Activated CD4-positive, alpha-beta T cell treated with anti-CD3 and anti-CD28 coated beads, Interleukin-2, amount 10 ng/mL, durations not matched to agents 7 days and 5 days (primary cell): ENCODE results near the gene OR2T11. TPM values are rescaled to one million over a fixed set of nuclear protein-coding genes. Genes with fewer than 3 reads are reported as not detected.

Experiments used
- CTCF ChIA-PET: fragments of 350-600 bp; sonication (Branson Sonifier 250); formaldehyde crosslinking; loops from one replicate; lab custom pipeline; 2021; ENCODE audit warnings: antibody characterized with exemption; lab: Charles Lee
- POLR2A ChIA-PET: fragments of 350-600 bp; sonication (Branson Sonifier 250); formaldehyde crosslinking; loops from one replicate; lab custom pipeline; 2021; ENCODE audit warnings: antibody characterized with exemption; lab: Charles Lee
- DNase-seq: peaks from one replicate; pipeline ENCODE4 v3.0.0-alpha.2; 2020
- H3K27ac Mint-ChIP-seq: one replicate; pipeline ENCODE4 v1.8.0; 2021; ENCODE audit warnings: mild to moderate bottlenecking, moderate library complexity, mixed read lengths
- H3K27me3 Mint-ChIP-seq: one replicate; pipeline ENCODE4 v1.8.0; 2021; ENCODE audit warnings: mixed read lengths
- H3K36me3 Mint-ChIP-seq: one replicate; pipeline ENCODE4 v1.8.0; 2021; ENCODE audit warnings: low read depth, mixed read lengths
- H3K4me1 Mint-ChIP-seq: one replicate; pipeline ENCODE4 v1.8.0; 2021; ENCODE audit warnings: mixed read lengths
- H3K4me3 Mint-ChIP-seq: one replicate; pipeline ENCODE4 v1.8.0; 2021; ENCODE audit warnings: mild to moderate bottlenecking, moderate library complexity, mixed read lengths
- H3K9me3 Mint-ChIP-seq: one replicate; pipeline ENCODE4 v1.8.0; 2021; ENCODE audit warnings: mixed read lengths
- total RNA-seq, 2 experiments: library from RNA; stranded (reverse); gene quantifications; one replicate each; pipeline ENCODE4 v1.2.3, GENCODE V29; 2021

Gene OR2T11
- total RNA-seq, 2 experiments from 2014 or later: not detected

GRCh38 chr1:248631354-248632008, 3.4 kb downstream of the OR2T11 start:
- Mint-ChIP-seq H3K36me3 (no peaks in the 10 kb centered on the region), H3K4me1 (no peaks in the 10 kb centered on the region), H3K27ac (no peak overlapping the region), H3K4me3 (no peak overlapping the region), H3K9me3 (no peaks in the 10 kb centered on the region), H3K27me3 (no peaks in the 10 kb centered on the region)
- ChIA-PET POLR2A (no interaction called here), CTCF (no interaction called here)
- DNase-seq: no peak

GRCh38 chr1:248630551-248630950, 4.3 kb downstream of the OR2T11 start:
- no peaks in the 10 kb centered on the region for H3K9me3 Mint-ChIP-seq
- no peaks in the 10 kb centered on the region for H3K4me1 Mint-ChIP-seq
- H3K4me3 Mint-ChIP-seq: no peak overlapping the region
- DNase-seq: no peak
- POLR2A ChIA-PET: no interaction called here
- CTCF ChIA-PET: no interaction called here
- no peaks in the 10 kb centered on the region for H3K27me3 Mint-ChIP-seq
- H3K36me3 Mint-ChIP-seq: no peaks in the 10 kb centered on the region
- no peak overlapping the region for H3K27ac Mint-ChIP-seq

DNA sequence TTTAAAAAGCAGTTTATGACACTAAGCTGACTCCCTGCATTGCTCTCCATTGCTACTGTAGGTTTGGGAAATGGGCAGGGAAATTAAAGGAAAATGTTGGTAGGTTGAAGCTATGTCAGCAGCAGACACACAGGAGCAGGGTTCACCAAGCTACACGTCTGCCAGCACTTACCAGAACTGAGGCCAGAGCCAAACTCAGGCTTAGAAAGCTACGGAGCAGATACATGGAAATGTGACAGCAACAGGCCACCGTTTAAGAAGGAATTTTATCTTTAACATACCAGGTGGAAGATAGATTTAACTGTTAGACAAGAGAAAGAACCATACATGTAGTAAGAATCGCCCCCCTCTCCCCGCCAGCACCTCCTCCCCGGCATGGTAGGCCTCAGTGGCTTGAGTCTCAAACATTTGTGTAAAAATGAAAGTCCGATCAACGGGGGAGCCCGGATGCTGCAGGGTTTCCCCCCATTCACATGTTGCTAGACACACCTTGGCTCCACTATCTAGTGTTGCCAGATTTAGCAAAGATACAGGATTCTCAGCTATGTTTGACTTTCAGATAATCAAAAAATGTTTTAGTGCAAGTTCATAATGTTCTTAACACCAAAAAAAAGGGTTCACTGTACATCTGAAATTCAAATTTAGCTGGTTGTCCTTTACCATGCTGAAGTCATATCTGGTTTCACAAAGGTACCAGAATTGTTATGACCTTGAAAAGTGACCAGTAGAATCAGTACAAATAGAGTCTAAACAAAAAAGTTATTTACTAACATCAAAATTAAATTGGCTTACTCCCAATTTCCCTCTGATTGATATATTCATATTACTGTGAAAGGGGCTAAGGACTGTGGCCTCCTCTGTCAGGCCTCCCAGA, 6.7 kb downstream of the OR2T11 start:
- H3K27ac Mint-ChIP-seq: no peak overlapping the region
- no peaks in the 10 kb centered on the region for H3K36me3 Mint-ChIP-seq
- H3K4me1 Mint-ChIP-seq: no peaks in the 10 kb centered on the region
- no peak overlapping the region for H3K4me3 Mint-ChIP-seq
- H3K27me3 Mint-ChIP-seq: no peaks in the 10 kb centered on the region
- no peak for DNase-seq
- H3K9me3 Mint-ChIP-seq: no peaks in the 10 kb centered on the region
- ChIA-PET POLR2A (no interaction called here), CTCF (no interaction called here)

- no peak overlapping the region for H3K27ac Mint-ChIP-seq
- H3K9me3 Mint-ChIP-seq: no peaks in the 10 kb centered on the region
- no peaks in the 10 kb centered on the region for H3K36me3 Mint-ChIP-seq
- CTCF ChIA-PET: no interaction called here
- POLR2A ChIA-PET: no interaction called here
- no peak for DNase-seq
- H3K4me1 Mint-ChIP-seq: no peaks in the 10 kb centered on the region
- H3K4me3 Mint-ChIP-seq: no peak overlapping the region
- H3K27me3 Mint-ChIP-seq: no peaks in the 10 kb centered on the region
Measured at GRCh38 chr1:248625971-248626370, 8.9 kb downstream of the OR2T11 start.

DNA sequence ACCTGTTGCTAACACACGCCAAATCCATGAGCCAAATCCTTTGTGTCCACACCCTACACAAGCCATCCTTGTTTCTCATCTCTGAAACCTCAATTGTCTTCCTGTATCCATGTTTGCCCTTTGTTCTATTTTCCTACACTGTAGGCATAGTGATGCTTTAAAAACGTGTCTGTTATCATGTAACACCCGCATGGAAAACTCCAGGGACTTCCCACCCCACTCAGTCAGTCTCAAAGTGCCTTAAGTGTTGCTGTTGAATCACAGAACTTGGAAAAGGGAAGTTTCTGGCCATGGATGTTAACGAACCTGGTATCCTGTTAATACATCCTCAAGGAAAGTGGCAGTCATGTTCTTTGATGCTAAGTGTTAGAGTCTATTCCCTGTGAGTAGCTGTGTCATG, 9.7 kb downstream of the OR2T11 start:
- Mint-ChIP-seq H3K36me3 (no peaks in the 10 kb centered on the region), H3K27me3 (no peaks in the 10 kb centered on the region), H3K4me1 (no peaks in the 10 kb centered on the region), H3K9me3 (no peaks in the 10 kb centered on the region), H3K27ac (no peak overlapping the region), H3K4me3 (no peak overlapping the region)
- no peak for DNase-seq
- CTCF ChIA-PET: no interaction called here
- POLR2A ChIA-PET: no interaction called here

DNA sequence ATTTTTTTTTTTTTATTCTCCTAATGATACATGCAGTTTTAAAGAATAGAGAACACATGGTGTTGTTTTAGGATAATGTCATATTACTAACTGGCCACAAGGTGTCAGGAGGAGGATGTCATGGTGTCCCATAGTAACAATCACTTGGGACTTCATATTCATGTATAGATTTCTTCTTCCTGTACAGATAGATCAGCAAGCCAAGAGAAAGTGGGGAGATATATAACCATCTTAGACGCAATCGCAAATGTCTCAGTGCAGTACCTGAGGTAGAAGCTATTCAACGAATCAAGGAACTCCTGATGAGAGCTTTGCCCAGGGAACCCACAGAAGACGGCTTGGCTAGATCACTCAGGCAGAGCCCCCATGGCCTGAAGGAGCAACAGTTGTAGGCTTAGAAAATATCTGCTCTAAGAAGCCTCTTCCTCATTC, 12.3 kb downstream of the OR2T11 start:
- CTCF ChIA-PET: no interaction called here
- H3K4me3 Mint-ChIP-seq: no peak overlapping the region
- no peaks in the 10 kb centered on the region for H3K4me1 Mint-ChIP-seq
- no peaks in the 10 kb centered on the region for H3K36me3 Mint-ChIP-seq
- POLR2A ChIA-PET: no interaction called here
- H3K27ac Mint-ChIP-seq: peak overlapping the region; percentile 39
- H3K27me3 Mint-ChIP-seq: no peaks in the 10 kb centered on the region
- no peaks in the 10 kb centered on the region for H3K9me3 Mint-ChIP-seq
- DNase-seq: peak; percentile 27

- no peaks in the 10 kb centered on the region for H3K36me3 Mint-ChIP-seq
- ChIA-PET CTCF (no interaction called here), POLR2A (no interaction called here)
- no peaks in the 10 kb centered on the region for H3K27me3 Mint-ChIP-seq
- no peak overlapping the region for H3K27ac Mint-ChIP-seq
- no peak overlapping the region for H3K4me3 Mint-ChIP-seq
- no peaks in the 10 kb centered on the region for H3K9me3 Mint-ChIP-seq
- DNase-seq: no peak
- no peaks in the 10 kb centered on the region for H3K4me1 Mint-ChIP-seq
Measured at GRCh38 chr1:248621770-248622169, 13.1 kb downstream of the OR2T11 start.

DNA sequence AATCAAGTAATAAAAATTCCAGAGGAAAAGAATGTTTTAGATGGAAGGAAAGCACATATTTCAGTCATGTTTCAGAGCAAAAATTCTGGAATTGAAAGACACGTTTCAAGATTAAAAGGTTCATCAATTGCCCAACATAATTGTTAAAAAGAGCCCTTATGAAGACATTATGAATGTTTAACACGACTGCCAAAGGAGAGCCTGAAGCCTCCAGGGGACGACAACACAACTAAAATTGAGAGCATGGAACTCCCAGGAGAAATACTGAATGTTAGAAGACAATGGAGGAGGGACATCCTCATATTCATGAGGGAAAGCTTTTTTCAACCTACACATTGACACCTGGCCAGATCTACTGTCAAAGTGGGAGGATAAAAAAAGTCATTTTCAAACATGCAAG, 16.0 kb downstream of the OR2T11 start:
- Mint-ChIP-seq H3K36me3 (no peaks in the 10 kb centered on the region), H3K4me3 (no peak overlapping the region), H3K27me3 (peaks cover 2% of the 10 kb centered on the region), H3K27ac (no peak overlapping the region), H3K4me1 (peaks cover under 1% of the 10 kb centered on the region), H3K9me3 (no peaks in the 10 kb centered on the region)
- ChIA-PET POLR2A (no interaction called here), CTCF (no interaction called here)
- peak; percentile 62 for DNase-seq

DNA sequence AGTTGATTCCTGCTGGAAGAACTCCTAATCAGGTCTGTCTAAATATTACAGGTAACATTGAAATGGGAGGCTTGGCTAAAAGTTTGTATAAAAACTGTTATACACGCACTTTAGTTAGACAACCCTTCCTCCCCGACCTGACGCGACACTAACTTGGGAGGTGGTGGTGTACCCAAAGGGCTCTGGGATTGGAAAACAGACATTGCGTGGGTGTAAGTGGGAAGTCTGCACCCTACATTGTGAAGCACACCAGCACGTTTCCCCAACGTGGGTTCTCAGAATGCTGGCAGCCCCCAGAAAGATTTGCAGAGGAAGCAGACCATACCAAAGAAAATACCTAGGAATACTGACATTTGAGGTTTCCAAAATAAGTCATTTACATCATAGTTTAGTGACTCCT, 16.8 kb downstream of the OR2T11 start:
- ChIA-PET CTCF (no interaction called here), POLR2A (no interaction called here)
- Mint-ChIP-seq H3K4me1 (peaks cover 5% of the 10 kb centered on the region), H3K4me3 (no peak overlapping the region), H3K27me3 (peaks cover 2% of the 10 kb centered on the region), H3K36me3 (no peaks in the 10 kb centered on the region), H3K27ac (no peak overlapping the region), H3K9me3 (no peaks in the 10 kb centered on the region)
- DNase-seq: no peak

DNA sequence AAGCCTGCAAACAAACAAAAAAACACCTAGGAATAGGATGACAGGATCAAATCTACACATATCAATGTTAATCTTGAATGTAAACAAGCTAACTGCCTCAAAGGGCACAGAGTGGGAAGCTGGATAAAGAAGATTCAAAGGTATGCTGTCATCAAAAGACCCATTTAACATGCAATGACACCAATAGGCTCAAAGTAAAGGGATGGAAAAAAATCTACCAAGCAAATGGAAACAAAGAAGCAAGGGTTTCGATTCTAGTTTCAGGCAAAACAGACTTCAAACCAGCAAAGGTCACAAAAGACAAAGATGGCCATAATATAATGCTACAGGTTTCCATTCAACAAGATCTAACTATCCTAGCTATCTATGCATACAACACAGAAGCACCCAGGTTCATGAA, 21.1 kb downstream of the OR2T11 start:
- H3K27ac Mint-ChIP-seq: no peak overlapping the region
- H3K36me3 Mint-ChIP-seq: no peaks in the 10 kb centered on the region
- peaks cover 6% of the 10 kb centered on the region for H3K4me1 Mint-ChIP-seq
- H3K4me3 Mint-ChIP-seq: no peak overlapping the region
- H3K27me3 Mint-ChIP-seq: peaks cover 2% of the 10 kb centered on the region
- no peak for DNase-seq
- ChIA-PET CTCF (no interaction called here), POLR2A (no interaction called here)
- no peaks in the 10 kb centered on the region for H3K9me3 Mint-ChIP-seq

- Mint-ChIP-seq H3K4me3 (no peak overlapping the region), H3K36me3 (no peaks in the 10 kb centered on the region), H3K27me3 (peaks cover 2% of the 10 kb centered on the region), H3K9me3 (no peaks in the 10 kb centered on the region), H3K27ac (no peak overlapping the region), H3K4me1 (peaks cover 6% of the 10 kb centered on the region)
- CTCF ChIA-PET: interaction anchor here (1.2 kb wide), 1 partner anchor 23 kb away, joined by 3 read pairs; no protein-coding TSS in a partner anchor
- POLR2A ChIA-PET: no interaction called here
- DNase-seq: no peak
Measured at GRCh38 chr1:248611883-248612414, 22.9 kb downstream of the OR2T11 start.

GRCh38 chr1:248610301-248610700, 24.6 kb downstream of the OR2T11 start:
- POLR2A ChIA-PET: no interaction called here
- CTCF ChIA-PET: no interaction called here
- no peak for DNase-seq
- no peak overlapping the region for H3K4me3 Mint-ChIP-seq
- no peaks in the 10 kb centered on the region for H3K9me3 Mint-ChIP-seq
- no peaks in the 10 kb centered on the region for H3K36me3 Mint-ChIP-seq
- H3K27ac Mint-ChIP-seq: no peak overlapping the region
- peaks cover 6% of the 10 kb centered on the region for H3K4me1 Mint-ChIP-seq
- peaks cover 2% of the 10 kb centered on the region for H3K27me3 Mint-ChIP-seq

GRCh38 chr1:248599396-248599795, 35.5 kb downstream of the OR2T11 start:
- ChIA-PET POLR2A (no interaction called here), CTCF (no interaction called here)
- no peak for DNase-seq
- peaks cover 5% of the 10 kb centered on the region for H3K4me1 Mint-ChIP-seq
- no peak overlapping the region for H3K27ac Mint-ChIP-seq
- H3K27me3 Mint-ChIP-seq: peaks cover 3% of the 10 kb centered on the region
- no peaks in the 10 kb centered on the region for H3K36me3 Mint-ChIP-seq
- H3K4me3 Mint-ChIP-seq: no peak overlapping the region
- H3K9me3 Mint-ChIP-seq: no peaks in the 10 kb centered on the region
